Measurements from ENCODE around the gene ARMC8. TPM values are rescaled to one million over a fixed set of nuclear protein-coding genes. Genes with fewer than 3 reads are reported as not detected.

ARMC8 gene
- total RNA-seq, 1 donor, result 70.8 TPM

- TF ChIP-seq, protein P1, sequence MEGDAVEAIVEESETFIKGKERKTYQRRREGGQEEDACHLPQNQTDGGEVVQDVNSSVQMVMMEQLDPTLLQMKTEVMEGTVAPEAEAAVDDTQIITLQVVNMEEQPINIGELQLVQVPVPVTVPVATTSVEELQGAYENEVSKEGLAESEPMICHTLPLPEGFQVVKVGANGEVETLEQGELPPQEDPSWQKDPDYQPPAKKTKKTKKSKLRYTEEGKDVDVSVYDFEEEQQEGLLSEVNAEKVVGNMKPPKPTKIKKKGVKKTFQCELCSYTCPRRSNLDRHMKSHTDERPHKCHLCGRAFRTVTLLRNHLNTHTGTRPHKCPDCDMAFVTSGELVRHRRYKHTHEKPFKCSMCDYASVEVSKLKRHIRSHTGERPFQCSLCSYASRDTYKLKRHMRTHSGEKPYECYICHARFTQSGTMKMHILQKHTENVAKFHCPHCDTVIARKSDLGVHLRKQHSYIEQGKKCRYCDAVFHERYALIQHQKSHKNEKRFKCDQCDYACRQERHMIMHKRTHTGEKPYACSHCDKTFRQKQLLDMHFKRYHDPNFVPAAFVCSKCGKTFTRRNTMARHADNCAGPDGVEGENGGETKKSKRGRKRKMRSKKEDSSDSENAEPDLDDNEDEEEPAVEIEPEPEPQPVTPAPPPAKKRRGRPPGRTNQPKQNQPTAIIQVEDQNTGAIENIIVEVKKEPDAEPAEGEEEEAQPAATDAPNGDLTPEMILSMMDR (IDR thresholded peaks at IDR 0.05; ENCODE audit: insufficient read depth, low read depth, low read length), result no peak
- no peak for DNase-seq (ENCODE audit: low read depth)
- H3K4me3 ChIP-seq (ENCODE audit: low read depth, low read length), result no peak overlapping the region
Observed at GRCh38 chr3:138157743-138158142, 29.4 kb upstream of the ARMC8 start.

DNA sequence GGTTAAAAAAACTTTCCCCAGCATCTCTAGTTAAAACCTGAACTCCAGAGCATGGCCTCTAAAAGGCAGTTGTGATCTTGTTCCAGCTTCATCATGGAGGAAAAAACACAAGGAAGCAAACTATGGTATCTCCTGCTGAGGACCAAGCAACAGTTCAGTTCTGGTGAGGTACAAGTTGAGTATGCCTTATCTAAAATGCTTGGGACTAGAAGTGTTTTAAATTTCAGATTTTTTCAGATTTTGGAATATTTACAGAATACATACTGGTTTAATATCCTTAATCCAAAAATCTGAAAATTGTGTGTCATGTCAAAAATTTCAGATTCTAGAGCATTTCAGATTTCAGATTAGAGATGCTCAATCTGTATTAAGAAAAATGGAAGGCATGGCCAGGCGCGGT lies 22.0 kb upstream of the ARMC8 start:
- TF ChIP-seq, protein P1 (IDR thresholded peaks at IDR 0.05; ENCODE audit: insufficient read depth, low read depth, low read length), result no peak
- no peak for DNase-seq (ENCODE audit: low read depth)

DNA sequence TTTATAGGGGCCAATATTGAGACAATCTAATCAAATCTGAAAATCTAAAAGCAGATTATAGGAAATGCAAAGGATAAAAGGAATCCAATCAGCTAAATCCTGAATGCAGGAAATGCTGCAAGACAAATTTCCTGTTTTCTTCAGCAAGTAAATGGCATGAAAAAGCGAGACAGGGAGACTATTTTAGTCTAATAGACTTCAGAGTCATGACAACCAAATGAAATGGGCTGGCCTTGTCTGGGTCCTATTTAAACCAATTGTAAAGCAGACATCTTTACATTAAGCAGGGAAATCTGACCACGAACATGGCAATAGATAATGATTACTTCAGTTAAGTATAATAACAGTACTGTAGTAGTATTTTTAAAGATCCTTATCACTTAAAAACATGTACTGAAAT lies 14.5 kb upstream of the ARMC8 start:
- DNase-seq (ENCODE audit: low read depth), result no peak
- H3K4me3 ChIP-seq (ENCODE audit: low read depth, low read length), result no peak overlapping the region
- TF ChIP-seq, protein P1 (IDR thresholded peaks at IDR 0.05; ENCODE audit: insufficient read depth, low read depth, low read length), result no peak

More for the DNA sequence above, 22.0 kb upstream of the ARMC8 start:
- H3K4me3 ChIP-seq (ENCODE audit: low read depth, low read length), result no peak overlapping the region

DNA sequence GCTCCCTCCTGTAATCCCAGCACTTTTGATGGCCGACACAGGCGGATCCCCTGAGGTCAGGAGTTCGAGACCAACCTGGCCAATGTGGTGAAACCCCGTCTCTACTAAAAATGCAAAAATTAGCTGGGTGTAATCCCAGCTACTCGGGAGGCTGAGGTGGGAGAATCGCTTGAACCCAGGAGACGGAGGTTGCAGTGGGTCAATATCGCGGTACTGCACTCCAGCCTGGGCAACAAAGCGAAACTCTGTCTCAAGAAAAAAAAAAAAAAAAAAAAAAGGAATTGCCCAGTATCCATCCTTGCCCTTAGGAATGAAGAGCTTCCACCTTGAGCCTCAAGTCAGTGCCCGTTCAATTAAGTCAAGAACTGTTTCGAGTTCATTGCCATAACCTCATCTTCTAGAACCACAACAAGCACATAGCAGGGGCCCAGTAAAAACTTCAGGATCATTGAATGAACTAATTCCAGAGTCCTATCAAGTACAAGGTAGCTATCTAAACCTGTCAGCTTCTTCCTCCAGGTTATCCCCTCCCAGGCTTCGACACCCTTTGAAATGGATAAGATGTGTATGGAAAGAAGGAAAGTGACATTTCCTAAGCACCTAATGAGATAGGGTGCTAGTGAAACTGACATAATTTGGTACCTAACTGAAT lies 13.2 kb upstream of the ARMC8 start:
- TF ChIP-seq, protein P1 (IDR thresholded peaks at IDR 0.05; ENCODE audit: insufficient read depth, low read depth, low read length), result no peak
- DNase-seq (ENCODE audit: low read depth), result peak; percentile 10
- peak overlapping the region; percentile 82 for H3K4me3 ChIP-seq (ENCODE audit: low read depth, low read length)

- TF ChIP-seq, protein P1 (IDR thresholded peaks at IDR 0.05; ENCODE audit: insufficient read depth, low read depth, low read length), result no peak
- H3K4me3 ChIP-seq (ENCODE audit: low read depth, low read length), result peak within 1 kb of the TSS; percentile 82
- peak; percentile 85 for DNase-seq (ENCODE audit: low read depth)
Observed at GRCh38 chr3:138174421-138175131, 12.5 kb upstream of the ARMC8 start, which contains the start of gene DBR1. Gene DBR1, minus strand, starts transcription at chr3:138174921. Its CDS starts 126 bp downstream, at chr3:138174795.

DNA sequence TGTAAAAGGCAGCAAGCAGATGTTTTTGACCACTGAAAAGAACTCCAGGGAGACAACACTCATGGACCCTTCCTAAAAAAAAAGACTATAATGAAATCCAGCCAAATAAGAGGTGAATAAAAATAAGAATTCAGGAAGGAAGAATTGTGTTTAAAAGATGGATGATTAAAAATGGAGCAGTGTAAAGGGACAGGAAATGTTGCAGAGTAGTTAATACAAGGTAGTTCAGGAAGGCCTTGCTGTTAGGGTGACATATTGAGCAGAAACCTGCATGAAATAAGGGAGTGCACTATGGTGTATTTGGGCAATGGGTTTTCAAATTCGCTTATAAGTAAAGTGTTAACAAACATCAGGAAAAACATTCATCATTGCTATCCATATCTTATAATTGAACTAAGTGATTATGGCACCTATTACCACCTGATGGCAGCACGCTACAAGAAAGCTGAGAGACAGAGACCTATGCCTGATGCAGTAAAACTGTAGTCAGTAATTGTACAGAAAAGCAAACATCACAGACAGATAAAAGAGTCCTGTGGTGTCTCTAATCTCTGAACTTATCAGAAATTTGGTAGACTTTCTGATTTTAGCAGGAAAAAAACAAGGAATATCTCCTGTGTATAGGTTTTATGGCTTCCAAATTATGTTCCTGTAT lies 6.6 kb upstream of the ARMC8 start:
- DNase-seq (ENCODE audit: low read depth), result peak; percentile 43
- TF ChIP-seq, protein P1 (IDR thresholded peaks at IDR 0.05; ENCODE audit: insufficient read depth, low read depth, low read length), result peak; percentile 52
- H3K4me3 ChIP-seq (ENCODE audit: low read depth, low read length), result no peak overlapping the region

Measured in fibroblast of villous mesenchyme (primary cell).